T-helper 1 cell treated with Interleukin-12 subunit alpha and Interleukin-12 subunit beta and Interleukin-4 antibody, amounts not matched to agents 30 μg/mL and 1 μg/mL, for 36 hours (primary cell): Measurements from ENCODE around the gene DEUP1.
A peak's percentile ranks its signal among the peaks of the same experiment; 100 is the strongest.
"Not testable (repeated sequence)": the region's sequence is repeated elsewhere in the genome, so short reads cannot be mapped to it uniquely, and the experiment has no call there.

Source experiments
- H3K27ac Mint-ChIP-seq: one replicate; pipeline ENCODE4 v1.8.0; 2021; ENCODE audit warnings: mild to moderate bottlenecking, mixed read lengths
- H3K27me3 Mint-ChIP-seq: one replicate; pipeline ENCODE4 v1.8.0; 2021; ENCODE audit warnings: low read depth, mixed read lengths
- H3K36me3 Mint-ChIP-seq: one replicate; pipeline ENCODE4 v1.8.0; 2021; ENCODE audit warnings: low read depth, mixed read lengths
- H3K4me1 Mint-ChIP-seq: one replicate; pipeline ENCODE4 v1.8.0; 2021; ENCODE audit warnings: low read depth, mixed read lengths
- H3K4me3 Mint-ChIP-seq: one replicate; pipeline ENCODE4 v1.8.0; 2021; ENCODE audit warnings: mild to moderate bottlenecking, moderate library complexity, mixed read lengths
- H3K9me3 Mint-ChIP-seq: one replicate; pipeline ENCODE4 v1.8.0; 2021; ENCODE audit warnings: mixed read lengths

Gene DEUP1, protein sequence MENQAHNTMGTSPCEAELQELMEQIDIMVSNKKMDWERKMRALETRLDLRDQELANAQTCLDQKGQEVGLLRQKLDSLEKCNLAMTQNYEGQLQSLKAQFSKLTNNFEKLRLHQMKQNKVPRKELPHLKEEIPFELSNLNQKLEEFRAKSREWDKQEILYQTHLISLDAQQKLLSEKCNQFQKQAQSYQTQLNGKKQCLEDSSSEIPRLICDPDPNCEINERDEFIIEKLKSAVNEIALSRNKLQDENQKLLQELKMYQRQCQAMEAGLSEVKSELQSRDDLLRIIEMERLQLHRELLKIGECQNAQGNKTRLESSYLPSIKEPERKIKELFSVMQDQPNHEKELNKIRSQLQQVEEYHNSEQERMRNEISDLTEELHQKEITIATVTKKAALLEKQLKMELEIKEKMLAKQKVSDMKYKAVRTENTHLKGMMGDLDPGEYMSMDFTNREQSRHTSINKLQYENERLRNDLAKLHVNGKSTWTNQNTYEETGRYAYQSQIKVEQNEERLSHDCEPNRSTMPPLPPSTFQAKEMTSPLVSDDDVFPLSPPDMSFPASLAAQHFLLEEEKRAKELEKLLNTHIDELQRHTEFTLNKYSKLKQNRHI

DNA sequence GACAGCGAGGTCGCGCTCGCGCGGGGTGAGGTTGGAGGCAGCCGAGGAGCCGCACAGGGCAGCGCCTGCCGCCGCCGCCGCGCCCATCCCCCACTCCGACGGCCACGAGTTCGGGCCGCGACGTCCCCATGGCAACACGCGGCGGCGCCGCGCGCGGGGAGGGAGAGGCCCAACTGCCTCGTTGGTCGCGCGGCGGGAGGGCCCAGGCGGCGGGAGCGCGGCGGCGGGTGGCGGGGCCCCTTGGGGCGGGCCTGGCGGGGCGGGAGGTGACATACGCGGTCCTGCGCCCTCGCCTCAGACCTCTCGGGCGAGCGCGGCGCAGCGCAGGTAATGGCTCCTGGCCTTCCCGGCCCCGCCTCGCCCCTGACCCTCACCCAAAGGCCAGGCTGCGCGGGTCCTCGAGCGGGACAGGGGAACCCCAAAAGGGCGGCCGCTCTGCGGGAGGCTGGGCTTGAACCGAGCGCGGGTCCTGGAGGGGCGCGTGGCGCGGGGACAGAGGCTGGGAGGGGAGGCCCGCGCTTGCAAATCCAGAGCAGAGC, at the start of gene DEUP1:
Gene DEUP1, plus strand, starts transcription at position 297 of the 539 bp plus-strand sequence. CDS start 1,518 bp downstream, outside the sequence.
- Mint-ChIP-seq H3K4me1 (no peaks in the 10 kb centered on the region), H3K9me3 (no peaks in the 10 kb centered on the region), H3K27ac (no peak within 1 kb of the TSS), H3K4me3 (peak within 1 kb of the TSS; percentile 5), H3K27me3 (peaks cover 52% of the 10 kb centered on the region), H3K36me3 (no peaks in the 10 kb centered on the region)

DNA sequence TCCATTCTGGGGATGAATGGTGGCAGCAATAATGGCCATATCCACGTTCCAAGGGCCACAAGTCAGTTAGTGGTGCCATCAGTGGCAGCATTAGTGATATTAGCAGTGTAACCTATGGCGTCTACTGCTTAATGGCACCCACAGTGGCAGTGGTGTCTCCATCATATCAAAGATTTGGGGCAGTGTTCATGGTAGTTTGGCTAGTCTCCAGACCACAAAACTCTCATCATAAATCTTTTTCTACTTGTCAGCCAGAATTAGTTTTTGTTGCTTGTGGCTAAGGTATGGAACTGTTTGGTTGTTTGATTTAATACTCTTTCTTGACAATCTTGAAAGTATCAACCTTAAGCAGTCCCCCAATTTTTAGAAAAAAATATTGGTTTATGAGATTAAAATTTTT, 45.1 kb upstream of the DEUP1 start:
- Mint-ChIP-seq H3K36me3 (no peaks in the 10 kb centered on the region), H3K4me1 (no peaks in the 10 kb centered on the region), H3K4me3 (no peak overlapping the region)

DNA sequence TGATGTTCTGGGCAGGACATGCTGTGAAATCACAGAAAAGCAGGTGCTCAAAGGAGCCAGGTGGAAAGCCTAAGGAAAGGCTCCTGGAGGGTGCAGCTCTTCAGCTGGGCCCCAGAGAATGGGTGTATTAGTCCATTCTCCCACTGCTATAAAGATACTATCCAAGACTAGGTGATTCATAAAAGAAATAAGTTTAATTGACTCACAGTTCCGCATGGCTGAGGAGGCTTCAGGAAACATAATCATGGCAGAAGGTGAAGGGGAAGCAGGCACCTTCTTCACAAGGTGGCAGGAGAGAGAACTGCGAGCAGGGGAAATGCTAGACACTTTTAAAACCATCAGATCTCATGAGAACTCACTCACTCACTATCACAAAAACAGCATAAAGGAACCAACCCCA, 43.1 kb upstream of the DEUP1 start:
- Mint-ChIP-seq H3K4me1 (no peaks in the 10 kb centered on the region), H3K27me3 (peaks cover 12% of the 10 kb centered on the region), H3K27ac (no peak overlapping the region), H3K36me3 (no peaks in the 10 kb centered on the region), H3K4me3 (no peak overlapping the region), H3K9me3 (no peaks in the 10 kb centered on the region)

More for the DNA sequence above, 45.1 kb upstream of the DEUP1 start:
- peaks cover 7% of the 10 kb centered on the region for H3K27me3 Mint-ChIP-seq
- H3K27ac Mint-ChIP-seq, result no peak overlapping the region
- no peaks in the 10 kb centered on the region for H3K9me3 Mint-ChIP-seq

DNA sequence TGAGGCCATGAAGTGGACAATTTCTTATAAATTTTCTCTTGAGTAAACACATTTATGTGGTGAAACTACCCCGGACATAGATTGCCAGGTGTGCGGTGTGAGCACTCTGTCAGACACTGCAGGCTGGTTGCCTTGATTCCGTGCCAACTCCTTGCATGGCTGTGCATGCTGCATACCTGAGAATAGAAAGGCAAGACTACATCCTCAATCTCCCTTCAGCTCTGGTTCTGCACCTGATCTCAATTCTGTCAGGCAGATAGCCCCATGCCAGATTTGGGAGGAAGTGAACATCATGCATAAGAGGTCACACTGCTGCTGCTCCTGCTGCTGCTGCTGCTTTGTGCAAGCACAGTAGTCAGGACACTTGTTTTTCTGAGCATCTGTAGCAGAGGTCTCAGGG, 42.5 kb upstream of the DEUP1 start:
- Mint-ChIP-seq H3K27me3 (peaks cover 12% of the 10 kb centered on the region), H3K27ac (no peak overlapping the region), H3K9me3 (no peaks in the 10 kb centered on the region), H3K36me3 (no peaks in the 10 kb centered on the region), H3K4me3 (no peak overlapping the region), H3K4me1 (no peaks in the 10 kb centered on the region)

DNA sequence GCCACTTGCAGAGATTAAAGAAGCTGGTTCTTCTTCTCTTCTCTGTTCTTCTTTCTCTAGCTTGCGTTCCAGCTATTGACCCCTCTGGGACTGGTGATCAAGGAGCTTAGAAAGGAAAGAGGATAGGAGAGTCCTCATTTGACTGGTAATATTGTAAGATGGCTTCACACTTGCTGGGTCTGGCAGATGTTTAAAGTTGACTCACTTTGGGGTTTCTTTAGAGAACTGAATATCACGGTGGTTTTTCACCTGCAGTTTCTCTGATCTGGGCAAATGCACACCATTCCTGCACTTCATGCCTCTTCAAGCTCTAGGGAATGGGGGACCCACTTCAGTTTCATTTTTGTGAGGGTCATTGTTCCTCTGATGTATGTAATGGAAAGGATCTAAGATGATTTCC, 41.8 kb upstream of the DEUP1 start:
- H3K36me3 Mint-ChIP-seq, result no peaks in the 10 kb centered on the region
- H3K27me3 Mint-ChIP-seq, result peaks cover 12% of the 10 kb centered on the region
- no peak overlapping the region for H3K4me3 Mint-ChIP-seq
- H3K27ac Mint-ChIP-seq, result no peak overlapping the region
- H3K9me3 Mint-ChIP-seq, result no peaks in the 10 kb centered on the region
- no peaks in the 10 kb centered on the region for H3K4me1 Mint-ChIP-seq

DNA sequence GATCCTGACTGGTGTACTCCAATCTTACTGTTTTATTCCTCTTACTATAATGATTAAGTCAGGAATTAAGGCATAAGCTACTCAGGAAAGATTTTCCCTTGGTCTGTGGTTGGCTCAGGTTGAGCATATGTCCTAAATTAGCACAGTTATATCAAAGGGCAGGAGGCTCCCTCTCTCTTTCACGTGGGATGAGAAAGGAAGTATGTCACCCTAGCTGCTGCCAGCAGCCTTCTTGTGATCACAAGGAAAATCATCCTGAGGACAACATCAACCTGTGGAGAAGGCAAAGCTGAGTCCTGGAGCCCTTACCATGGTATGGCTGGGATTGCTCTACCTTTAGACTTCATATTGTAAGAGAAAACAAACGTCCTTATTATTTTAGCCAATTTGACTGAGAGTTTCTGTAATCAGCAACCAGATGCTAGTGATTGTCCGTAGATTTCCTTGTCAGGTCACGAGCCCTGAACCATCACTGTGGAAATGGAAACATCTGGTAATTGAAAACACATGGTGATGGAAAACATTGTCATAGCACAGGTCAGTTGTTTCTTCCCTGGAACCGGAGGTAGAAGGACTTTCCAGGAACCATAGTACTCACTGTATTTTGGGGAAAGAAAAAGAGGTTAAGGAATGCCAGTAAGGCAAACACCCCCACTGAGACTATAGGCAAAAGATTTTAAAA, 40.6 kb upstream of the DEUP1 start:
- Mint-ChIP-seq H3K4me3 (no peak overlapping the region), H3K27me3 (peaks cover 12% of the 10 kb centered on the region), H3K27ac (no peak overlapping the region), H3K36me3 (no peaks in the 10 kb centered on the region), H3K4me1 (no peaks in the 10 kb centered on the region), H3K9me3 (no peaks in the 10 kb centered on the region)

DNA sequence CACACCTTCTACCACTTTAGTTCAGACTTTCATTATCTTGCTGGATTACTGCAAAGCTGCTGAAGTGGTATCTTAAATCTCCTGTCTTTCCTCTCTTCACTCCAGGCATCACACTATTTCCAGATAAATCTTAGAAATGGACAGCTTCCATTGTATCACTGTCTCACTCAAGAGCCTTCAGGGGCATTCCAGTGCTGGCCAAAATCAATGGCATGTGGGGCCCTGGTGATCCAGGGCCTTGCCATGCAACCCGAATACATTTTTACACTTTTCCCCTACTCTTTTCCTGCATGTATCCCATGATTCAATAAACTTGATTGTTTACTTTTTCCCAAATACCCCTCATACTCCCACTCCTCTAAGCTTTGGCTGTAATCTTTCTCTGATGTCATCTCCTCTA, 39.4 kb upstream of the DEUP1 start:
- peaks cover 11% of the 10 kb centered on the region for H3K27me3 Mint-ChIP-seq

DNA sequence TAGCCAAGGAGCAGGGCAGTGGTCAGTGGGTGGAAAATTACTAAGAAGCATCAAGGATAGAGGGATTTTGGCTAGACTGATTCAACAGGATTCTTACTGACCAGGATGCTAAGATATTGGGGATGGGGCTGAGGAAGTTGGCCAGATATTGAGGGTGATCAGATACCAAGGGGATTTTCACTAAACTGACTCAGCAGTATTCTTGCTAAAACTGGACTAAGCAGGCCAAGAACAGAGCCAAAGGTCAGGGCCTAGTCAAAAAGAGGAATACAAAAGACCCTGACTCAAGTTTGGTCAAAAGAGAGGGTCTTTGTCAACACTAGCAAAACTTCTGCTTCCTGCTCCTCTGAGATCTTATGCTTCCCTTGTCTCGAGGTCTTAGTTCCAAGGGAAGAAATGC, 38.6 kb upstream of the DEUP1 start:
- H3K4me3 Mint-ChIP-seq, result no peak overlapping the region
- H3K27ac Mint-ChIP-seq, result no peak overlapping the region
- peaks cover 9% of the 10 kb centered on the region for H3K27me3 Mint-ChIP-seq
- H3K36me3 Mint-ChIP-seq, result no peaks in the 10 kb centered on the region
- no peaks in the 10 kb centered on the region for H3K9me3 Mint-ChIP-seq
- H3K4me1 Mint-ChIP-seq, result no peaks in the 10 kb centered on the region

More for the DNA sequence above, 39.4 kb upstream of the DEUP1 start:
- Mint-ChIP-seq H3K4me1 (no peaks in the 10 kb centered on the region), H3K27ac (no peak overlapping the region), H3K9me3 (no peaks in the 10 kb centered on the region), H3K4me3 (no peak overlapping the region), H3K36me3 (no peaks in the 10 kb centered on the region)

DNA sequence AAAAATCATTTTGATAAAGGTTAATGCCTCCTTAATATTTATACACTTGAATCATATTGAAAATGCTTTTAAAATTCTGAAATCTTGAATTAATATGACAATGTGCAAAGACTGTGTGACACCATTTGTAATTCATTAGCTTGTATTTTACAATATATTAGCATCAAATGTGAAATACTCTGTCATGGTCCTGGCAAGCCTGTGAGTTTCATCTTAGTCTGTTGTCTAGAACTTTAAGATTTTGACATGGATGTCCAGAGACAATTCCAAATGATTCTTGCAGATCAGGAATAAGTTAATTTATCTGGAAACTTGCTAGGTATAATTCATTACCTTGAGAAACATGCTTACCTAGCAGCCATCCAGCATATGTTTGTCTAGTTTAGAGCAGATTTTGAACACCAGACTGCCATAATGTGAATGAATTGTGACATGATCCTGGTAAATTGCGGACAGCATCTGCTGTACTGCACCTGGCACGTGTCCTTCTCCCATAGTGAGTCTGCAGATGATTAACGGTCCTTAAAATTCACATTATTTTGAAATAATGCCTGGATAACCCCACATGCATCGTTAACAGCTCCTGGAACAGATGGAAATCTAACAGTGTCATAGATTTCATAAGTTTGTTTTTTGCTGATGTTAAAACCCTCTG, 34.5 kb upstream of the DEUP1 start:
- H3K9me3 Mint-ChIP-seq, result no peaks in the 10 kb centered on the region
- no peaks in the 10 kb centered on the region for H3K36me3 Mint-ChIP-seq
- no peak overlapping the region for H3K4me3 Mint-ChIP-seq
- H3K27me3 Mint-ChIP-seq, result peaks cover 11% of the 10 kb centered on the region
- H3K27ac Mint-ChIP-seq, result no peak overlapping the region
- no peaks in the 10 kb centered on the region for H3K4me1 Mint-ChIP-seq

DNA sequence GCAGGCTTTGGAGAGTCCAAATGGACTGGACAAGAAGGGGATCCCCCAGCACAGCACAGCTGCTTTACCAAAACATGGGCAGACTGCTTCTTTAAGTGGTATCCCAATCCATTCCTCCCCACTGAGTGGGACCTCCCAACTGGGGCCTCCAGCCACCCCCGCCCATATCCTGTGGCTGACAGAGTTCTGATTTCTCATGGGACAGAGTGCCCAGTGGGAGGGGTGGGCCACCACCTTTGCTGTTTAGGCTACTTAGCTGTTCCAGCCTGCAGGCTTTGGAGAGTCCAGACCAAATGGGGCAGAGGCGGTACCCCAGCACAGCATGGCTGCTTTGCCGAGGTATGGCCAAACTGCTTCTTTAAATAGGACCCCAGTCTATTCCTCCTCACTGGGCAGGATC, 26.9 kb upstream of the DEUP1 start:
- H3K4me3 Mint-ChIP-seq, result no peak overlapping the region
- H3K27me3 Mint-ChIP-seq, result no peaks in the 10 kb centered on the region
- H3K27ac Mint-ChIP-seq, result no peak overlapping the region

DNA sequence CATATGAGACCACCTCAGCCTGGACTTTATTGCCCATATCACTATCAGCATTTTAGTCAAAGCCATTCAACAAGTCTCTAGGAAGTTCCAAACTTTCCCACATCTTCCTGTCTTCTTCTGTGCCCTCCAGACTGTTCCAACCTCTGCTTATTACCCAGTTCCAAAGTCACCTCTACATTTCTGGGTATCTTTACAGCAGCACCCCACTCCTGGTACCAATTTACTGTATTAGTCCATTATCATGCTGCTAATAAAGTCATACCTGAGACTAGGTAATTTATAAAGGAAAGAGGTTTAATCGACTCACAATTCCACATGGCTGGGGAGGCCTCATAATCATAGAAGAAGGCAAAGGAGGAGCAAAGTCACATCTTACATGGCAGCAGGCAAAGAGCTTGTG, 16.1 kb upstream of the DEUP1 start:
- not testable (repeated sequence) for H3K4me1 Mint-ChIP-seq, H3K4me3 Mint-ChIP-seq, H3K36me3 Mint-ChIP-seq, H3K27me3 Mint-ChIP-seq, H3K27ac Mint-ChIP-seq
- peaks cover 21% of the 10 kb centered on the region for H3K9me3 Mint-ChIP-seq

More for the DNA sequence above, 26.9 kb upstream of the DEUP1 start:
- Mint-ChIP-seq H3K36me3 (no peaks in the 10 kb centered on the region), H3K9me3 (no peaks in the 10 kb centered on the region), H3K4me1 (no peaks in the 10 kb centered on the region)

DNA sequence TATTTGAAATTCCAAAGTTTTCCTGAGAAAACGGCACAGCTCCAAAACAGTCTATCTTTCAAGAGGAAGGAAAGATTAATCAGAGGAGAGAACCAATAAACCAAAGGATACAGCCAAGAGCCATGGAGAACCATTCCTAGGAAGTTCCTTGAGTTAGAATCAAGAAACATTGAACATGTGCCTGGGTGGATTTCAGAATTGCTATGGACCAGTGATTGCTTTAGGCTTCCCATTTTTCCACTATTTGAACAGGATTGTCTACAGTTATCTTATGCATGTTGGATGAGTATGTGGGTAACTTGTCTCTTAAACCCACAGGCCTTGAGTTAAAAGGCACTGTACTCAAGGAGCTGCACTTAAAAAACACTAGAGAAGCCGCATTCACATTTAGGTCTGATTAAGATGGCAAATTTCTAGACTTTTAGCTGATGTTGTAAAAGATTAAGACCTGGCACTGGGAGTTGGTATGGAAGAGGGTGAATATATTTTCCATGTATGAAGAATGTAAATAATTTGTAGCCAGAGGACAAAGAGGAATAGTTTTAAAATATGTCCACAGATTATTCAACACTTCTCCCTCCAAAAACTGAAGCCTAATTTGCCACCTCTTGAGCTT, 11.2 kb upstream of the DEUP1 start:
- Mint-ChIP-seq H3K4me3 (no peak overlapping the region), H3K27me3 (no peaks in the 10 kb centered on the region), H3K4me1 (no peaks in the 10 kb centered on the region), H3K27ac (no peak overlapping the region), H3K9me3 (peaks cover 19% of the 10 kb centered on the region), H3K36me3 (no peaks in the 10 kb centered on the region)

DNA sequence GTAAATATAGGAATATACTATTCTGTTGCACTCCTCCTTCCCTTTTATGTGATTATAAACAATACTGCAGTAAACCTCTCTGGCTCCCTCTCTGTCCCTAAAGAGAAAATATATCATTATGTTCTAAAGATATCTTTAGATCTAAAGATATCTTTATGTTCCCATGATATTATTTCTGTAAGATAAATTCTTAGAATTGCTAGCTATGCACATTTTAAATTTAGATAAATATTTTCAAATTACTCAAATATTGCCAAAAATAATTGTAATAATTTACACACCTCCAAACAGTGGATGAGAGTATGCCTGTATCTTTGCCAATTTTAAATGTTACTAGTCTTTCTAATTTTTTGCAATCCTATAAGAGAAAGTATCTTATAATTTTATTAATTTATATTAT, 10.3 kb upstream of the DEUP1 start:
- Mint-ChIP-seq H3K4me1 (no peaks in the 10 kb centered on the region), H3K9me3 (peaks cover 12% of the 10 kb centered on the region), H3K27me3 (no peaks in the 10 kb centered on the region), H3K27ac (no peak overlapping the region), H3K36me3 (no peaks in the 10 kb centered on the region), H3K4me3 (no peak overlapping the region)

DNA sequence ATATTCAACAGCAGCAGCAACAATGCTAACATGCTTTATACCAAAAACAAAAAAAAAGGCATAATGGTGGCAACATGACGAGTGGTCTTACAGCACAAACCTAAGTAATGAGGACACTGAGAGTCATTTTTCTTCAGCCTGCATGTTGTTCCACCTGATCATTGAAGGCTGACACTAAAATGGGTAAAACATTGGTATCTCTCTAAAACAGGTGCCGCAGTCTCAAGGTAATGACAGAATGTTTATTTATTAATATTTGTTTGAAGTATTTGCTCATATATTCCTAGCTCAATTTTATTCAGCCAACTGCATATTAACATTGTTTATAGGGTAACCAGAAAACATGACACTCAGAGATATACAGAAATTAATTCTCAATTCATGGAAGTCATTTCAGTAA, 8.3 kb upstream of the DEUP1 start:
- no peaks in the 10 kb centered on the region for H3K4me1 Mint-ChIP-seq
- peaks cover 5% of the 10 kb centered on the region for H3K9me3 Mint-ChIP-seq
- no peaks in the 10 kb centered on the region for H3K36me3 Mint-ChIP-seq
- H3K4me3 Mint-ChIP-seq, result no peak overlapping the region
- H3K27ac Mint-ChIP-seq, result no peak overlapping the region
- H3K27me3 Mint-ChIP-seq, result peaks cover 3% of the 10 kb centered on the region
